Prostate gland (tissue), 2 donors: ENCODE measurements around the gene IREB2. TPM values are rescaled to one million over a fixed set of nuclear protein-coding genes. Genes with fewer than 3 reads are reported as not detected.

ENCODE experiments used
- DNase-seq: peaks from one replicate; pipeline ENCODE4 v3.0.0-alpha.2; 2019; ENCODE audit warnings: low spot score
- H3K27ac ChIP-seq, 2 donors: fragments of 200-600 bp; sonication (generic); 2 replicates each; pipeline ENCODE4 v1.5.1; 2017 to 2019
- H3K27me3 ChIP-seq: fragments of 200-600 bp; sonication (generic); replicated peaks from 2 replicates; pipeline ENCODE4 v1.5.1; 2019; ENCODE audit not compliant: insufficient read depth
- H3K36me3 ChIP-seq, 2 donors: fragments of 200-600 bp; sonication (generic); 1 replicate in 1 of 2; 2 replicates in 1 of 2; pipeline versions ENCODE4 v1.5.1 to v1.8.1; 2017 to 2019
- H3K4me1 ChIP-seq: fragments of 200-600 bp; sonication (generic); replicated peaks from 2 replicates; pipeline ENCODE4 v1.5.1; 2019
- H3K4me3 ChIP-seq, 2 donors: fragments of 200-600 bp; sonication (generic); 2 replicates each; pipeline ENCODE4 v1.5.1; 2017 to 2019
- H3K9me3 ChIP-seq: fragments of 200-600 bp; sonication (generic); 2 replicates; pipeline ENCODE4 v1.5.1; 2017
- CTCF ChIP-seq, 4 experiments: fragments of 200-600 bp in 2 of 4; fragments of 450-650 bp in 2 of 4; sonication (generic) in 2 of 4; IDR thresholded peaks; 1 replicate in 3 of 4; 2 replicates in 1 of 4; pipeline ENCODE4 v1.5.1; 2016 to 2019; ENCODE audit warnings: antibody characterized with exemption in 4 of 4, mild to moderate bottlenecking in 2 of 4, moderate library complexity in 2 of 4
- POLR2A ChIP-seq: fragments of 450-650 bp; IDR thresholded peaks from one replicate; pipeline ENCODE4 v1.6.1; 2016; ENCODE audit warnings: antibody characterized with exemption, mild to moderate bottlenecking
- POLR2AphosphoS5 ChIP-seq: sonication (generic); formaldehyde crosslinking; IDR thresholded peaks from one replicate; pipeline ENCODE4 v1.6.1; 2017; ENCODE audit warnings: antibody characterized with exemption
- WGBS: methylation state at CpG from one replicate; pipeline ENCODE4 v1.1.5; 2018; 5-methylcytosine and 5-hydroxymethylcytosine counted together
- intact Hi-C: fragments of 100-400 bp; cut with DNase I; formaldehyde crosslinking; loops from one replicate; pipeline ENCODE4 v1.14.2; 2022
- total RNA-seq, 2 donors: library from RNA; depleted of rRNA; stranded (reverse); fragments of >200 nt; gene quantifications; one replicate each; pipeline ENCODE4 v1.1.0, GENCODE V29; 2016

The IREB2 gene
- total RNA-seq, 2 donors from 2014 or later: 30.5 to 39.0 TPM

GRCh38 chr15:78524230-78524629 lies 86.2 kb downstream of the IREB2 start:
- no peak overlapping the region for H3K27ac ChIP-seq
- no peaks in the 10 kb centered on the region for H3K9me3 ChIP-seq
- H3K4me3 ChIP-seq: no peak overlapping the region
- DNase-seq: no peak
- TF ChIP-seq CTCF (IDR thresholded peaks at IDR 0.05): no peak
- no peak for TF ChIP-seq POLR2AphosphoS5
- TF ChIP-seq POLR2A: no peak
- no peaks in the 10 kb centered on the region for H3K4me1 ChIP-seq
- H3K36me3 ChIP-seq: no peaks in the 10 kb centered on the region
- H3K27me3 ChIP-seq: no peaks in the 10 kb centered on the region
- 89% methylated on average over 5 of the region's 5 CpGs for WGBS
- intact Hi-C loops: no loop called here

- H3K4me3 ChIP-seq: no peak overlapping the region
- intact Hi-C loops: no loop called here
- H3K9me3 ChIP-seq: no peaks in the 10 kb centered on the region
- H3K4me1 ChIP-seq: no peaks in the 10 kb centered on the region
- no peak for DNase-seq
- H3K27ac ChIP-seq: no peak overlapping the region
- 88% methylated on average over 5 of the region's 5 CpGs for WGBS
- no peaks in the 10 kb centered on the region for H3K27me3 ChIP-seq
- TF ChIP-seq POLR2AphosphoS5: no peak
- no peaks in the 10 kb centered on the region for H3K36me3 ChIP-seq
Measured at GRCh38 chr15:78527325-78527724, 89.3 kb downstream of the IREB2 start.

- Histone ChIP-seq H3K27me3 (no peaks in the 10 kb centered on the region), H3K4me1 (no peaks in the 10 kb centered on the region), H3K4me3 (no peak overlapping the region), H3K27ac (no peak overlapping the region), H3K9me3 (no peaks in the 10 kb centered on the region), H3K36me3 (no peaks in the 10 kb centered on the region)
- 60% methylated on average over 2 of the region's 2 CpGs for WGBS
- intact Hi-C loops: no loop called here
- no peak for TF ChIP-seq CTCF (IDR thresholded peaks at IDR 0.05)
- TF ChIP-seq POLR2A: no peak
- no peak for TF ChIP-seq POLR2AphosphoS5
- no peak for DNase-seq
Measured at GRCh38 chr15:78533331-78533730, 95.3 kb downstream of the IREB2 start.

GRCh38 chr15:78536134-78536533 lies 98.1 kb downstream of the IREB2 start:
- no peak for DNase-seq
- H3K27ac ChIP-seq: no peak overlapping the region
- H3K4me1 ChIP-seq: no peaks in the 10 kb centered on the region
- H3K4me3 ChIP-seq: no peak overlapping the region
- WGBS: 97% methylated on average over 1 of the region's 1 CpG
- TF ChIP-seq POLR2AphosphoS5 (no peak), CTCF (IDR thresholded peaks at IDR 0.05) (no peak), POLR2A (no peak)
- H3K9me3 ChIP-seq: no peaks in the 10 kb centered on the region
- intact Hi-C loops: no loop called here
- no peaks in the 10 kb centered on the region for H3K36me3 ChIP-seq
- no peaks in the 10 kb centered on the region for H3K27me3 ChIP-seq

- no peak overlapping the region for H3K27ac ChIP-seq
- WGBS: 79% methylated on average over 5 of the region's 5 CpGs
- H3K9me3 ChIP-seq: no peaks in the 10 kb centered on the region
- no peak for DNase-seq
- no peaks in the 10 kb centered on the region for H3K36me3 ChIP-seq
- H3K27me3 ChIP-seq: no peaks in the 10 kb centered on the region
- intact Hi-C loops: no loop called here
- TF ChIP-seq POLR2AphosphoS5: no peak
- TF ChIP-seq POLR2A: no peak
- no peak for TF ChIP-seq CTCF (IDR thresholded peaks at IDR 0.05)
- no peak overlapping the region for H3K4me3 ChIP-seq
- no peaks in the 10 kb centered on the region for H3K4me1 ChIP-seq
Measured at GRCh38 chr15:78537266-78537905, 99.4 kb downstream of the IREB2 start.
